GM18951 (cell line): ENCODE results near the gene NLRP9.
A peak's percentile ranks its signal among the peaks of the same experiment; 100 is the strongest.

ENCODE experiments used
- POLR2A ChIP-seq: IDR thresholded peaks from 4 replicates; pipeline ENCODE4 v1.6.1; 2011; ENCODE audit warnings: mild to moderate bottlenecking; ENCODE audit not compliant: insufficient read length, insufficient read depth; ENCODE audit errors: extremely low read depth
- in situ Hi-C: fragments of 300-500 bp; cut with MboI; formaldehyde crosslinking; loops from one replicate; pipeline ENCODE4 v1.12.0; 2022; ENCODE audit warnings: low sequenced_read_pairs, mixed read lengths, inconsistent platforms; ENCODE audit not compliant: unreplicated experiment

Gene NLRP9

DNA sequence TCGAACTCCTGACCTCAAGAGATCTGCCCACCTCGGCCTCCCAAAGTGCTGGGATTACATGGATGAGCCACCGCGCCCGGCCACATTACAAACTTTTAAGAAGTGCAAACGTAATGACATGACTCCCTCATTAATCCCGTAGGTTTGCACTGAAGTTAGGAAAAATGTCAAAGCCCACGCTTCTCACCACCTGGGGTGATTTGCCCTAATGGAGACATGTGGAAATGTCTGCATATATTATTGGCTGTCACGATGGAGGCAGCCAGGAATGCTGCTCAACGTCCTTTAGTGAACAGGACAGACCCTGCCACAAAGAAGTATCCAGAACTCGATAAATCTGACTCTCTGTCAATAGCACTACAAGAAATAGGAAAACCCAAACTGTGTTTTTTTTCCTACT lies 21.0 kb downstream of the NLRP9 start:
- TF ChIP-seq POLR2A = no peak
- in situ Hi-C loops = no loop called here

- no peak for TF ChIP-seq POLR2A
- in situ Hi-C loops = no loop called here
Observed at GRCh38 chr19:55716531-55716930, 21.7 kb downstream of the NLRP9 start.

- in situ Hi-C loops = no loop called here
- TF ChIP-seq POLR2A = no peak
Observed at GRCh38 chr19:55712804-55713631, 25.2 kb downstream of the NLRP9 start.

GRCh38 chr19:55711719-55712118 lies 26.5 kb downstream of the NLRP9 start:
- TF ChIP-seq POLR2A = no peak
- in situ Hi-C loops = no loop called here

GRCh38 chr19:55705972-55706371 lies 32.2 kb downstream of the NLRP9 start:
- in situ Hi-C loops = no loop called here
- no peak for TF ChIP-seq POLR2A

GRCh38 chr19:55704494-55705245 lies 33.5 kb downstream of the NLRP9 start:
- no peak for TF ChIP-seq POLR2A
- in situ Hi-C loops = no loop called here

- peak; percentile 17 for TF ChIP-seq POLR2A
- in situ Hi-C loops = no loop called here
Observed at GRCh38 chr19:55703790-55704215, 34.4 kb downstream of the NLRP9 start.

DNA sequence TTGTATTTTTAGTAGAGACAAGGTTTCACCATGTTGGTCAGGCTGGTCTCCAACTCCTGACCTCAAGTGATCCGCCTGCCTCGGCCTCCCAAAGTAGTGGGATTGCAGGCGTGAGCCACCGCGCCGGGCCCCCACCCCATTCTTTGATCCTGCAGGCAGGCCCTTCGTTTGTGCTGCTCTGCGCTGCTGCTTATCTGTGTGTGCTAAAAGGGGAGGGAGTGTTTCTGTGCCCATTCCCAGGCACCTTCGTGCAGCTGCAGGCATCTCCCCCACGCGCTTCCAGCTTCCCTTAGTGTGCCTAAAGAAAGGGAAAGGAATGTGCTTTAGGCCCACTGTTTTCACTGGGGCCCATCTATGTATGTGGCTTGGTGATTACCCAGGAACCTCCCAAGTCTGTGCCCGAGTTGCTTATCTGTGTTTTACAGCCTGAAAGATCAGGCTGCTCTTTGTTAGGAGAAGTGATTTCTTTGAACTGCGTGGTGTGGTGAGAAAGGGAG lies 36.0 kb downstream of the NLRP9 start:
- no peak for TF ChIP-seq POLR2A
- in situ Hi-C loops = no loop called here

GRCh38 chr19:55700813-55701212 lies 37.4 kb downstream of the NLRP9 start:
- in situ Hi-C loops = no loop called here
- TF ChIP-seq POLR2A = no peak

GRCh38 chr19:55699221-55699620 lies 39.0 kb downstream of the NLRP9 start:
- no peak for TF ChIP-seq POLR2A
- in situ Hi-C loops = no loop called here

GRCh38 chr19:55698256-55698655 lies 39.9 kb downstream of the NLRP9 start:
- in situ Hi-C loops = no loop called here
- no peak for TF ChIP-seq POLR2A

- no peak for TF ChIP-seq POLR2A
- in situ Hi-C loops = no loop called here
Observed at GRCh38 chr19:55697698-55698097, 40.5 kb downstream of the NLRP9 start.

- in situ Hi-C loops = no loop called here
- no peak for TF ChIP-seq POLR2A
Observed at GRCh38 chr19:55697069-55697440, 41.1 kb downstream of the NLRP9 start.
